Measurements from ENCODE around the gene ERBB4. TPM values are rescaled to one million over a fixed set of nuclear protein-coding genes. Genes with fewer than 3 reads are reported as not detected.
"Not testable (repeated sequence)": the region's sequence is repeated elsewhere in the genome, so short reads cannot be mapped to it uniquely, and the experiment has no call there.

The ERBB4 gene
- total RNA-seq, 1 donor from 2014 or later, result 2.2 TPM

GRCh38 chr2:212109792-212110680 is 428.6 kb downstream of the ERBB4 start:
- no peak overlapping the region for H3K4me3 ChIP-seq (ENCODE audit: low read depth, low read length)
- no peak for DNase-seq (ENCODE audit: low read depth)
- TF ChIP-seq CTCF (conservative IDR thresholded peaks at IDR 0.05; ENCODE audit: low read depth, low read length), result no peak

DNA sequence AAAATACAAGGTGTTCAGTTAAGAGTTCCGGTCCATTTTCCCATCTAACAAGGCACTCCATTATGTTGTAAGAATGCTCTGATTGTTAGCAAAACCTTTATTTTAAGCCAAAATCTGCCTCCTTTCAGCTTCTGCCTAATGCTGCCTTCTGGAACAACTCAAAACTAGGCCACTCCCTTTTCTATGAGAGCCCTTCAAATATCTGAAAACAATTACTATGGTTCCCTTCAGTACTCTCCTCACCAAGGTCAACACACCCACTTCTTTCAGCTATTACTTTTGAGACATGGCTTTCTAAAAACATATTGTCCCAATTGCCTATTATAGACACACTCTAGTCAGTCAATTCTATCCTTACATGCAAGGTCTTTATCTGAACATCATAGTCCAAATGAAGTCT is 429.4 kb downstream of the ERBB4 start:
- DNase-seq (ENCODE audit: low read depth), result no peak
- no peak for TF ChIP-seq CTCF (conservative IDR thresholded peaks at IDR 0.05; ENCODE audit: low read depth, low read length)
- H3K4me3 ChIP-seq (ENCODE audit: low read depth, low read length), result no peak overlapping the region

GRCh38 chr2:212107989-212108388 is 430.6 kb downstream of the ERBB4 start:
- DNase-seq (ENCODE audit: low read depth), result no peak
- no peak overlapping the region for H3K4me3 ChIP-seq (ENCODE audit: low read depth, low read length)
- no peak for TF ChIP-seq CTCF (conservative IDR thresholded peaks at IDR 0.05; ENCODE audit: low read depth, low read length)

DNA sequence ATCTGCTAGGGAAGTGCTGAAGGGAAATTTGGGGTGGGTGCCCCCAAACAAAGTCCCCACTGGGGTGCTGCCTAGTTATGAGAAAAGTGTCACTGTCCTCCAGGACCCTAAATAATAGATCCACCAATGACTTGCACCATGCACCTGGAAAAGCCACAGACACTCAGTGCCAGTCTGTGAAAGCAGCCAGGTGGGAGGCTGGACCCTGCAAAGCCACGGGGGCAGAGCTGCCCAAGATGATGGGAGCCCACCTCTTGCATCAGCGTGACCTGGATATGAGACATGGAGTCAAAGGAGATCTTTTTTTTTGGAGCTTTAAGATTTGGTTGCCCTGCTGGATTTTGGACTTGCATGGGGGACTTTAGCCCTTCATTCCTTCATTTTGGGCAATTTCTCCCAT is 431.6 kb downstream of the ERBB4 start:
- TF ChIP-seq CTCF (conservative IDR thresholded peaks at IDR 0.05; ENCODE audit: low read depth, low read length), result no peak
- DNase-seq (ENCODE audit: low read depth), result no peak
- no peak overlapping the region for H3K4me3 ChIP-seq (ENCODE audit: low read depth, low read length)

DNA sequence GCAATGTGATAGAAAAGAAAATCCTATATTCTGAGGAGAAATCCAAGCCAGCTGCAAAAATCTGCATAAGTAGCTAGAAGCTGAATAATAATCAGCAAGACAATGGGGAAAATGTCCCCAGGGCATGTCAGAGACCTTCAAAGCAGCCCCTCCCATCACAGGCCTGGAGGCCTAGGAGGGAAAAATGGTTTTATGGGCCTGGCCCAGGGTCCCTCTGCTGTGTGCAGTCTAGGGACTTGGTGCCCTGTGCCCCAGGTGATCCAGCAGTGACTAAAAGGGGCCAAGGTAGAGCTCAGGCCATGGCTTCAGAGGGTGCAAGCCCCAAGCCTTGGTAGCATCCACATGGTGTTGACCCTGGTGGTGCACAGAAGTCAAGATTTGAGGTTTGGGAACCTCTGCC is 432.1 kb downstream of the ERBB4 start:
- not testable (repeated sequence) for H3K4me3 ChIP-seq (ENCODE audit: low read depth, low read length); DNase-seq (ENCODE audit: low read depth)

- DNase-seq (ENCODE audit: low read depth), result no peak
- H3K4me3 ChIP-seq (ENCODE audit: low read depth, low read length), result no peak overlapping the region
- TF ChIP-seq CTCF (conservative IDR thresholded peaks at IDR 0.05; ENCODE audit: low read depth, low read length), result no peak
These were observed 438.9 kb downstream of the ERBB4 start for GRCh38 chr2:212099658-212100057.

- TF ChIP-seq CTCF (conservative IDR thresholded peaks at IDR 0.05; ENCODE audit: low read depth, low read length), result no peak
These were observed 439.6 kb downstream of the ERBB4 start for GRCh38 chr2:212098966-212099365.

More at GRCh38 chr2:212098966-212099365, 439.6 kb downstream of the ERBB4 start:
- no peak overlapping the region for H3K4me3 ChIP-seq (ENCODE audit: low read depth, low read length)
- DNase-seq (ENCODE audit: low read depth), result no peak
